ENCODE data around the gene TNFRSF19. TPM values are rescaled to one million over a fixed set of nuclear protein-coding genes. Genes with fewer than 3 reads are reported as not detected.

TNFRSF19 gene
- total and polyA plus RNA-seq, 12 donors, result 17.8 to 49.6 (median 30.6) TPM

GRCh38 chr13:23668562-23668961 lies 98.3 kb downstream of the TNFRSF19 start:
- H3K9me3 ChIP-seq, result no peaks in the 10 kb centered on the region
- ATAC-seq, result peak in 4 of 8 donors; percentile 21 to 64 (median 28)
- peaks cover 0 to 61% (median 0%) of the 10 kb centered on the region in 9 donors for H3K36me3 ChIP-seq
- H3K27ac ChIP-seq, result peak overlapping the region in 2 of 10 donors; percentile 3 to 17
- no peak overlapping the region for H3K4me3 ChIP-seq
- intact Hi-C loops (cut with DNase I), result no loop called here
- peaks cover 3 to 43% (median 22%) of the 10 kb centered on the region in 9 donors for H3K4me1 ChIP-seq
- no peaks in the 10 kb centered on the region for H3K27me3 ChIP-seq
- no peak for TF ChIP-seq CTCF (IDR thresholded peaks at IDR 0.05)
- DNase-seq, result no peak
- WGBS, 2 donors, result 76 to 78% methylated on average over 9 of the region's 9 CpGs

GRCh38 chr13:23670793-23671192 lies 100.6 kb downstream of the TNFRSF19 start:
- peaks cover 0 to 71% (median 9%) of the 10 kb centered on the region in 9 donors for H3K36me3 ChIP-seq
- H3K9me3 ChIP-seq, result no peaks in the 10 kb centered on the region
- DNase-seq (no peak), ATAC-seq (no peak)
- H3K4me3 ChIP-seq, result no peak overlapping the region
- H3K4me1 ChIP-seq, result peaks cover 3 to 37% (median 22%) of the 10 kb centered on the region in 9 donors
- WGBS, 2 donors, result 65 to 69% methylated on average over 7 of the region's 7 CpGs
- peak overlapping the region in 4 of 10 donors; percentile 30 to 61 (median 50) for H3K27ac ChIP-seq
- no peak for TF ChIP-seq CTCF (IDR thresholded peaks at IDR 0.05)
- H3K27me3 ChIP-seq, result no peaks in the 10 kb centered on the region
- intact Hi-C loops (cut with DNase I), result no loop called here

GRCh38 chr13:23671377-23671776 lies 101.2 kb downstream of the TNFRSF19 start:
- Histone ChIP-seq H3K9me3 (no peaks in the 10 kb centered on the region), H3K27me3 (no peaks in the 10 kb centered on the region), H3K36me3 (peaks cover 0 to 71% (median 9%) of the 10 kb centered on the region in 9 donors), H3K4me3 (no peak overlapping the region), H3K27ac (peak overlapping the region in 8 of 10 donors; percentile 24 to 69 (median 31)), H3K4me1 (peaks cover 3 to 37% (median 22%) of the 10 kb centered on the region in 9 donors)
- intact Hi-C loops (cut with DNase I), result no loop called here
- no peak for DNase-seq
- WGBS, 2 donors, result 86 to 90% methylated on average over 2 of the region's 2 CpGs
- peak in 5 of 8 donors; percentile 15 to 31 (median 20) for ATAC-seq
- no peak for TF ChIP-seq CTCF (IDR thresholded peaks at IDR 0.05)

GRCh38 chr13:23671897-23672296 lies 101.7 kb downstream of the TNFRSF19 start:
- intact Hi-C loops (cut with DNase I), result loop anchor here in 1 of 10 donors (2.0 kb wide), 1 partner anchor 45 kb away; no protein-coding TSS in a partner anchor
- Histone ChIP-seq H3K27me3 (no peaks in the 10 kb centered on the region), H3K4me1 (peaks cover 3 to 37% (median 22%) of the 10 kb centered on the region in 9 donors), H3K4me3 (no peak overlapping the region), H3K27ac (peak overlapping the region in 8 of 10 donors; percentile 27 to 69 (median 42)), H3K9me3 (no peaks in the 10 kb centered on the region), H3K36me3 (peaks cover 0 to 68% (median 9%) of the 10 kb centered on the region in 9 donors)
- TF ChIP-seq CTCF (IDR thresholded peaks at IDR 0.05), result no peak
- WGBS, 2 donors, result 77% methylated on average over 3 of the region's 3 CpGs
- ATAC-seq, result peak in 1 of 8 donors; percentile 9
- DNase-seq, result no peak
